ENCODE results near the gene ABLIM3.

ABLIM3 gene

DNA sequence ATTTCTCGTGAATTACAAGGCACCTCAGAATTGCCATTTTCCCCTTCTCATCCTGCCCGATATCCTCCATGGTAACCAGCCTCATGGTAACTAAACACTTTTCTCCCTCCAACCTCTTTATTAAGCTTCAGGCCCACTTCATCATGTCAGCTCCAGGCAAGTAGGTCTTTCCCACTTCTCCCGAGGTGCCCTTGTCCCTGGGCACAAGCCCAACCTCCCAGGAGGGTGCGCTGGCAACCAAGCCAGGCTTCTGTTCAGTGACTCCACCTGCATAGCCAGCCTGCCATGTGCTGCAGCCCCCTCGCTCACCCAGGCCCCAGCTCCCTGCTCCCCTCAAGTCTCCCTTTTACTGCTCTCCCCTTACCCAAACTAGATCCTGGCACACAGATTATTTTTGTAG, 83.0 kb downstream of the ABLIM3 start:
- H3K4me2 ChIP-seq (ENCODE audit: low read length), result no peak overlapping the region
- H3K36me3 ChIP-seq (ENCODE audit: control insufficient read depth, insufficient read depth, low read length), result no peaks in the 10 kb centered on the region

DNA sequence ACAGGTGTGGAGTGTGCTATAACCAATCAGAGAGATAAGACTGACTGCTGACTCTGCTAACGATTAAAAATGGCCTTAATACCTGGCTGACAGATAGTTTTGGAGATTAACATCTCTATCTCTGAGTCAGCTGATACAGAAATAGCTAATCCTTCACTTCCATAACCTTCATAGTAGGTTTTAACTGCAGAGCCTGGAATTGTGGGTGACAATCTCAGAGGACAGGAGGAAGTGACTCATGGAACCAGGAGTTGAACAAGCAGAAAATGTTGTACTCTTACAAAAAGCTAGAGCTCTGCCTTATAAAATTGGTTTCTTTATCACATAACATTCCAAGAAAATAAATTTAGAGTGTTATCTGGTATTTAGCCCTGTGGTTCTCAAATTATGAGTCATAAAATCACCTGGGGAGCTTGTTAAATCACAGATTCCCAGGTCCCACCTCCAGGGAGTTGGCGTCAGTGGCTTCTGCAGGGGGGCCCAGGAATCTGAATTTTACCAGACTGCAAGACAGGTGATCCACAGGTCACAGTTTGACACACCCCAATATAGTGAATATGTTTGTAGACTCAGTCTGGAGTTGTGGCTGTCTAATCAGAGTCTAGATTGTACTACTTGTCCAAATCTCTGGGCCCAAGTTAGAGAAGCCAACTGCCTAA, 86.0 kb downstream of the ABLIM3 start:
- peak overlapping the region; percentile 55 for H3K27ac ChIP-seq

More for the DNA sequence above, 83.0 kb downstream of the ABLIM3 start:
- Histone ChIP-seq H3K4me3 (ENCODE audit: low read depth, low read length) (no peak overlapping the region), H3K79me2 (no peaks in the 10 kb centered on the region), H3K27ac (no peak overlapping the region), H3K27me3 (ENCODE audit: control insufficient read depth, insufficient read depth, low read length) (no peaks in the 10 kb centered on the region), H2AFZ (no peak overlapping the region), H3K9me3 (ENCODE audit: control insufficient read depth, low read length) (no peaks in the 10 kb centered on the region), H3K9ac (no peak overlapping the region), H3K4me1 (peaks cover 11% of the 10 kb centered on the region)
- TF ChIP-seq, protein P1, sequence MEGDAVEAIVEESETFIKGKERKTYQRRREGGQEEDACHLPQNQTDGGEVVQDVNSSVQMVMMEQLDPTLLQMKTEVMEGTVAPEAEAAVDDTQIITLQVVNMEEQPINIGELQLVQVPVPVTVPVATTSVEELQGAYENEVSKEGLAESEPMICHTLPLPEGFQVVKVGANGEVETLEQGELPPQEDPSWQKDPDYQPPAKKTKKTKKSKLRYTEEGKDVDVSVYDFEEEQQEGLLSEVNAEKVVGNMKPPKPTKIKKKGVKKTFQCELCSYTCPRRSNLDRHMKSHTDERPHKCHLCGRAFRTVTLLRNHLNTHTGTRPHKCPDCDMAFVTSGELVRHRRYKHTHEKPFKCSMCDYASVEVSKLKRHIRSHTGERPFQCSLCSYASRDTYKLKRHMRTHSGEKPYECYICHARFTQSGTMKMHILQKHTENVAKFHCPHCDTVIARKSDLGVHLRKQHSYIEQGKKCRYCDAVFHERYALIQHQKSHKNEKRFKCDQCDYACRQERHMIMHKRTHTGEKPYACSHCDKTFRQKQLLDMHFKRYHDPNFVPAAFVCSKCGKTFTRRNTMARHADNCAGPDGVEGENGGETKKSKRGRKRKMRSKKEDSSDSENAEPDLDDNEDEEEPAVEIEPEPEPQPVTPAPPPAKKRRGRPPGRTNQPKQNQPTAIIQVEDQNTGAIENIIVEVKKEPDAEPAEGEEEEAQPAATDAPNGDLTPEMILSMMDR (IDR thresholded peaks at IDR 0.05), result no peak

DNA sequence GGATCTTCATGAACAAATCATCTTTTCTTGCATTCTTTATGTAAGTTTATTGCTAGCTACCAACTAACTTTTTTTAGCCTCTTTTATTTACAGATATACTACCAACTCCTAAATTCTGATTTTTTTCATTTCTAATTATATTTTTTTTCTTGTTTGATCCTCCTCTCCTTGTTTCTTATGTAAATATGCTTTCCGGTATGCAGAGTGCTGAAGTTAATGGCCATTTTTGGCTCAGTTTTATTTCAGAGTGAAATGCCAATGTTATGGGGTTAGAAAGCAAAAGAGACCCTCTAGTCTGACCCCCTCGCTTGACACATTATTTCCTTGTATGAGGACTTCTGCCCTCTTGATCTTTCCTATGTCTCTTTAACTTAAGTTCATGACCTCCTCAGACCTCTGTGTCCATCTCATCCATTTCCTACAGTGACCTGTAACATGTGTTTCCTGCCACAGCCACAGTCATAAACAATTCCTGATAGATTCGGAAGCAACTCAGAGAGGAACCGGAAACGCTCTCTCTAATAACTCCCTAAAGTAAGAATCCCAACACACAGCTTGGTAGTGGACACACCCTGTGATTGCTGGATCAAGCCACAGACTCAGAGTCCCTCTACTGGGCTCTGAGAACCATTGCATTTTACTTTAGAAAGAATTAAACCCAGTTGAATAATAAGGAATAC, 87.5 kb downstream of the ABLIM3 start:
- Histone ChIP-seq H3K4me2 (ENCODE audit: low read length) (no peak overlapping the region), H3K4me1 (peaks cover 5% of the 10 kb centered on the region), H3K36me3 (ENCODE audit: control insufficient read depth, insufficient read depth, low read length) (no peaks in the 10 kb centered on the region), H3K27ac (no peak overlapping the region), H3K9ac (no peak overlapping the region), H2AFZ (no peak overlapping the region), H3K27me3 (ENCODE audit: control insufficient read depth, insufficient read depth, low read length) (no peaks in the 10 kb centered on the region), H3K79me2 (no peaks in the 10 kb centered on the region), H3K9me3 (ENCODE audit: control insufficient read depth, low read length) (no peaks in the 10 kb centered on the region), H3K4me3 (ENCODE audit: low read depth, low read length) (no peak overlapping the region)
- TF ChIP-seq, protein P1 (IDR thresholded peaks at IDR 0.05), result peak; percentile 84

More for the DNA sequence above, 86.0 kb downstream of the ABLIM3 start:
- Histone ChIP-seq H3K4me2 (ENCODE audit: low read length) (peak overlapping the region; percentile 3), H2AFZ (no peak overlapping the region), H3K79me2 (no peaks in the 10 kb centered on the region), H3K36me3 (ENCODE audit: control insufficient read depth, insufficient read depth, low read length) (no peaks in the 10 kb centered on the region), H3K9me3 (ENCODE audit: control insufficient read depth, low read length) (no peaks in the 10 kb centered on the region), H3K9ac (no peak overlapping the region), H3K4me1 (peaks cover 5% of the 10 kb centered on the region), H3K4me3 (ENCODE audit: low read depth, low read length) (no peak overlapping the region), H3K27me3 (ENCODE audit: control insufficient read depth, insufficient read depth, low read length) (no peaks in the 10 kb centered on the region)
- TF ChIP-seq, protein P1 (IDR thresholded peaks at IDR 0.05), result no peak

DNA sequence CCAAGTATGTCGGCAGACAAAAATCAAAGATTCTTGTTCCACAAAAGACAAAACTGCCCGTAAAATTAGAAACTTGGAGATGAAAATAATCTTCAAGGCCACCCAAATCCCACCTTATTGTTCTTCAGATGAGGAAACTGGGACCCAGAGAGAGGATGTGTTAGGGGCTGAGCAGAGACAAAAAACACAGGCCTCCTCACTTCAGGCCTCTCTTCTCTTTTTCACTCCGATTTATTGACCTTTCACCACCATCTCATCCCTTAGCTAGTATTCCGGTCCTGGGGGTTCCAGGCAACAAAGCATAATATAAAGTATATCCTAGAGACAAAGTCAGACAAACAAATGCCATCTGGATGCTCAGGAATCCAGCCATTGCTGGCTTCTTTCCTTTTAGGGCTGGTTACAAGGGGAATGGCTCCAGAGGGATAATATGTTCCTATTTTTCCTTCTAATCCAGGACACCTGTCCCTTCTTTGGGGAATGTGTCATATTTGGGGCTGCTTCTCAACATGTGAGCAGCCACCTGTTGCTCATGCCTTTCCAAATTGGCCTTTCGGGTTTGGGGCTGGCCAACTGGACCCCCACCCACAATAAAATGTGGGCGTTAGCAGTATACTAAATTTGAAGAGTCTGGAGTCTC, 88.1 kb downstream of the ABLIM3 start:
- no peaks in the 10 kb centered on the region for H3K36me3 ChIP-seq (ENCODE audit: control insufficient read depth, insufficient read depth, low read length)
- peak overlapping the region; percentile 30 for H3K27ac ChIP-seq
- peaks cover 5% of the 10 kb centered on the region for H3K4me1 ChIP-seq
- H3K9me3 ChIP-seq (ENCODE audit: control insufficient read depth, low read length), result no peaks in the 10 kb centered on the region
- no peak overlapping the region for H3K9ac ChIP-seq
- no peak overlapping the region for H2AFZ ChIP-seq
- TF ChIP-seq, protein P1 (IDR thresholded peaks at IDR 0.05), result no peak
- no peak overlapping the region for H3K4me3 ChIP-seq (ENCODE audit: low read depth, low read length)
- H3K4me2 ChIP-seq (ENCODE audit: low read length), result no peak overlapping the region
- no peaks in the 10 kb centered on the region for H3K27me3 ChIP-seq (ENCODE audit: control insufficient read depth, insufficient read depth, low read length)
- H3K79me2 ChIP-seq, result no peaks in the 10 kb centered on the region
